Activated CD8-positive, alpha-beta T cell treated with anti-CD3 and anti-CD28 coated beads, Interleukin-2, amount 10 ng/mL, durations not matched to agents 7 days and 5 days (primary cell): ENCODE results near the gene CAPN9. TPM values are rescaled to one million over a fixed set of nuclear protein-coding genes. Genes with fewer than 3 reads are reported as not detected.
"Not testable (repeated sequence)": the region's sequence is repeated elsewhere in the genome, so short reads cannot be mapped to it uniquely, and the experiment has no call there.

ENCODE experiments used
- ATAC-seq: fragments of 150-1000 bp; cut with Tn5 transposase; one replicate; pipeline ENCODE4 v1.10.0; 2021; ENCODE audit warnings: moderate library complexity
- CTCF ChIA-PET: fragments of 350-600 bp; sonication (Branson Sonifier 250); formaldehyde crosslinking; loops from one replicate; lab custom pipeline; 2021; ENCODE audit warnings: antibody characterized with exemption; lab: Charles Lee
- POLR2A ChIA-PET: fragments of 350-600 bp; sonication (Branson Sonifier 250); formaldehyde crosslinking; loops from one replicate; lab custom pipeline; 2021; ENCODE audit warnings: antibody characterized with exemption; lab: Charles Lee
- DNase-seq: peaks from one replicate; pipeline ENCODE4 v3.0.0-alpha.2; 2020
- H3K27ac Mint-ChIP-seq: one replicate; pipeline ENCODE4 v1.8.0; 2021; ENCODE audit warnings: mild to moderate bottlenecking, mixed read lengths
- H3K27me3 Mint-ChIP-seq: one replicate; pipeline ENCODE4 v1.8.0; 2021; ENCODE audit warnings: low read depth, mixed read lengths
- H3K36me3 Mint-ChIP-seq: one replicate; pipeline ENCODE4 v1.8.0; 2021; ENCODE audit warnings: low read depth, mixed read lengths
- H3K4me1 Mint-ChIP-seq: one replicate; pipeline ENCODE4 v1.8.0; 2021; ENCODE audit warnings: low read depth, mixed read lengths
- H3K4me3 Mint-ChIP-seq: one replicate; pipeline ENCODE4 v1.8.0; 2021; ENCODE audit warnings: mild to moderate bottlenecking, mixed read lengths
- H3K9me3 Mint-ChIP-seq: one replicate; pipeline ENCODE4 v1.8.0; 2022; ENCODE audit warnings: mixed read lengths; ENCODE audit not compliant: insufficient read depth
- total RNA-seq, 2 experiments: library from RNA; stranded (reverse); gene quantifications; one replicate each; pipeline ENCODE4 v1.2.3, GENCODE V29; 2021

CAPN9 gene
- total RNA-seq, result not detected

- ChIA-PET CTCF (no interaction called here), POLR2A (no interaction called here)
- Mint-ChIP-seq H3K36me3 (no peaks in the 10 kb centered on the region), H3K4me1 (no peaks in the 10 kb centered on the region), H3K27me3 (no peaks in the 10 kb centered on the region), H3K9me3 (no peaks in the 10 kb centered on the region), H3K4me3 (no peak within 1 kb of the TSS), H3K27ac (no peak within 1 kb of the TSS)
- DNase-seq (no peak), ATAC-seq (no peak)
These were observed at the start of gene CAPN9 for GRCh38 chr1:230747127-230747730. Gene CAPN9, plus strand, starts transcription at chr1:230747388. Its CDS starts 109 bp downstream, at chr1:230747497.

GRCh38 chr1:230698130-230698529, 49.1 kb upstream of the CAPN9 start:
- H3K9me3 Mint-ChIP-seq, result no peaks in the 10 kb centered on the region

GRCh38 chr1:230698964-230699363, 48.2 kb upstream of the CAPN9 start:
- Mint-ChIP-seq H3K4me1 (peaks cover 12% of the 10 kb centered on the region), H3K27me3 (peaks cover 12% of the 10 kb centered on the region)
- CTCF ChIA-PET, H3K27ac Mint-ChIP-seq, DNase-seq, ATAC-seq, POLR2A ChIA-PET, H3K9me3 Mint-ChIP-seq, H3K4me3 Mint-ChIP-seq, H3K36me3 Mint-ChIP-seq: not testable (repeated sequence)

More at GRCh38 chr1:230698130-230698529, 49.1 kb upstream of the CAPN9 start:
- DNase-seq, result no peak
- H3K4me1 Mint-ChIP-seq, result peaks cover 13% of the 10 kb centered on the region
- ATAC-seq, result no peak
- ChIA-PET CTCF (no interaction called here), POLR2A (no interaction called here)
- H3K36me3 Mint-ChIP-seq, result peaks cover 6% of the 10 kb centered on the region
- H3K27ac Mint-ChIP-seq, result no peak overlapping the region
- no peak overlapping the region for H3K4me3 Mint-ChIP-seq
- peaks cover 12% of the 10 kb centered on the region for H3K27me3 Mint-ChIP-seq

- Mint-ChIP-seq H3K27me3 (peaks cover 12% of the 10 kb centered on the region), H3K36me3 (no peaks in the 10 kb centered on the region), H3K4me3 (no peak overlapping the region), H3K27ac (no peak overlapping the region), H3K4me1 (peaks cover 6% of the 10 kb centered on the region), H3K9me3 (no peaks in the 10 kb centered on the region)
- DNase-seq (no peak), ATAC-seq (no peak)
- ChIA-PET CTCF (no interaction called here), POLR2A (no interaction called here)
These were observed 47.5 kb upstream of the CAPN9 start for GRCh38 chr1:230699716-230700115.

GRCh38 chr1:230700132-230700531, 47.1 kb upstream of the CAPN9 start:
- H3K4me1 Mint-ChIP-seq, result peaks cover 2% of the 10 kb centered on the region
- DNase-seq (no peak), ATAC-seq (no peak)
- no peaks in the 10 kb centered on the region for H3K9me3 Mint-ChIP-seq
- no peaks in the 10 kb centered on the region for H3K36me3 Mint-ChIP-seq
- POLR2A ChIA-PET, result no interaction called here
- H3K27ac Mint-ChIP-seq, result no peak overlapping the region
- CTCF ChIA-PET, result no interaction called here
- H3K27me3 Mint-ChIP-seq, result peaks cover 12% of the 10 kb centered on the region
- H3K4me3 Mint-ChIP-seq, result no peak overlapping the region

GRCh38 chr1:230701434-230701833, 45.8 kb upstream of the CAPN9 start:
- no peaks in the 10 kb centered on the region for H3K4me1 Mint-ChIP-seq
- POLR2A ChIA-PET, result no interaction called here
- H3K27ac Mint-ChIP-seq, result no peak overlapping the region
- CTCF ChIA-PET, result no interaction called here
- no peaks in the 10 kb centered on the region for H3K9me3 Mint-ChIP-seq
- H3K36me3 Mint-ChIP-seq, result no peaks in the 10 kb centered on the region
- H3K4me3 Mint-ChIP-seq, result no peak overlapping the region
- peaks cover 12% of the 10 kb centered on the region for H3K27me3 Mint-ChIP-seq
- no peak for ATAC-seq
- no peak for DNase-seq

- Mint-ChIP-seq H3K36me3 (no peaks in the 10 kb centered on the region), H3K27me3 (peaks cover 12% of the 10 kb centered on the region), H3K27ac (no peak overlapping the region), H3K4me3 (no peak overlapping the region), H3K9me3 (no peaks in the 10 kb centered on the region), H3K4me1 (peaks cover under 1% of the 10 kb centered on the region)
- DNase-seq, result no peak
- ChIA-PET CTCF (no interaction called here), POLR2A (no interaction called here)
- no peak for ATAC-seq
These were observed 45.1 kb upstream of the CAPN9 start for GRCh38 chr1:230701895-230702768.

GRCh38 chr1:230702934-230703678, 44.1 kb upstream of the CAPN9 start:
- no peak overlapping the region for H3K4me3 Mint-ChIP-seq
- no peak overlapping the region for H3K27ac Mint-ChIP-seq
- no peaks in the 10 kb centered on the region for H3K9me3 Mint-ChIP-seq
- ATAC-seq (no peak), DNase-seq (no peak)
- no peaks in the 10 kb centered on the region for H3K36me3 Mint-ChIP-seq
- peaks cover 9% of the 10 kb centered on the region for H3K4me1 Mint-ChIP-seq
- peaks cover 12% of the 10 kb centered on the region for H3K27me3 Mint-ChIP-seq
- ChIA-PET POLR2A (no interaction called here), CTCF (no interaction called here)

- no peak for DNase-seq
- no peaks in the 10 kb centered on the region for H3K36me3 Mint-ChIP-seq
- H3K27me3 Mint-ChIP-seq, result peaks cover 12% of the 10 kb centered on the region
- ChIA-PET POLR2A (no interaction called here), CTCF (no interaction called here)
- no peak for ATAC-seq
- no peak overlapping the region for H3K4me3 Mint-ChIP-seq
- H3K4me1 Mint-ChIP-seq, result peaks cover 16% of the 10 kb centered on the region
- H3K27ac Mint-ChIP-seq, result no peak overlapping the region
- no peaks in the 10 kb centered on the region for H3K9me3 Mint-ChIP-seq
These were observed 43.4 kb upstream of the CAPN9 start for GRCh38 chr1:230703679-230704385.

GRCh38 chr1:230704830-230705229, 42.4 kb upstream of the CAPN9 start:
- Mint-ChIP-seq H3K27ac (no peak overlapping the region), H3K4me1 (peaks cover 18% of the 10 kb centered on the region), H3K27me3 (peaks cover 6% of the 10 kb centered on the region), H3K9me3 (no peaks in the 10 kb centered on the region), H3K36me3 (no peaks in the 10 kb centered on the region), H3K4me3 (no peak overlapping the region)
- no peak for ATAC-seq
- no peak for DNase-seq
- ChIA-PET POLR2A (no interaction called here), CTCF (no interaction called here)

GRCh38 chr1:230705289-230706019, 41.7 kb upstream of the CAPN9 start:
- ChIA-PET CTCF (no interaction called here), POLR2A (no interaction called here)
- Mint-ChIP-seq H3K4me3 (no peak overlapping the region), H3K27ac (no peak overlapping the region), H3K36me3 (no peaks in the 10 kb centered on the region), H3K9me3 (no peaks in the 10 kb centered on the region), H3K4me1 (peaks cover 18% of the 10 kb centered on the region), H3K27me3 (peaks cover 3% of the 10 kb centered on the region)
- ATAC-seq (no peak), DNase-seq (no peak)
